Uterus (tissue), 4 donors: ENCODE results near the gene SCP2. TPM values are rescaled to one million over a fixed set of nuclear protein-coding genes. Genes with fewer than 3 reads are reported as not detected.

Experiments used
- DNase-seq, 2 donors: peaks; one replicate each; pipeline ENCODE4 v3.0.0-alpha.2; 2019 to 2020
- H3K27ac ChIP-seq, 2 donors: fragments of 200-600 bp; sonication (generic); 1 replicate in 1 of 2; 2 replicates in 1 of 2; pipeline ENCODE4 v1.5.1; 2016 to 2018
- H3K27me3 ChIP-seq, 2 donors: fragments of 200-600 bp; sonication (generic); one replicate each; pipeline ENCODE4 v1.5.1; 2018 to 2019; ENCODE audit warnings: control low read depth in 1 of 2
- H3K36me3 ChIP-seq, 2 donors: fragments of 200-600 bp; sonication (generic); one replicate each; pipeline ENCODE4 v1.5.1; 2019; ENCODE audit warnings: control low read depth in 1 of 2
- H3K4me1 ChIP-seq, 2 donors: fragments of 200-600 bp; sonication (generic); one replicate each; pipeline ENCODE4 v1.5.1; 2018 to 2019; ENCODE audit warnings: control low read depth in 1 of 2
- H3K4me3 ChIP-seq, 2 donors: fragments of 200-600 bp; sonication (generic); 1 replicate in 1 of 2; 2 replicates in 1 of 2; pipeline ENCODE4 v1.5.1; 2018 to 2019; ENCODE audit warnings: mild to moderate bottlenecking in 1 of 2
- H3K9me3 ChIP-seq, 2 donors: fragments of 200-600 bp; sonication (generic); one replicate each; pipeline ENCODE4 v1.5.1; 2019; ENCODE audit warnings: control low read depth in 1 of 2
- POLR2A ChIP-seq, 2 donors: fragments of 450-650 bp; IDR thresholded peaks; one replicate each; pipeline ENCODE4 v1.6.1; 2016; ENCODE audit warnings: antibody characterized with exemption in 2 of 2, mild to moderate bottlenecking in 1 of 2, moderate library complexity in 1 of 2
- intact Hi-C: fragments of 100-400 bp; cut with DNase I; formaldehyde crosslinking; loops from one replicate; pipeline ENCODE4 v1.15.1; 2023; ENCODE audit warnings: low total_unique reads
- total RNA-seq, 4 donors: library from RNA; depleted of rRNA in 3 of 4; stranded (reverse); fragments of >200 nt in 3 of 4; gene quantifications; one replicate each; pipeline versions ENCODE4 v1.1.0 to v1.2.4, GENCODE V29; 2014 to 2023
- TF ChIP-seq, protein P1 (sequence below), 4 experiments: fragments of 200-600 bp in 2 of 4; fragments of 450-650 bp in 2 of 4; sonication (generic) in 2 of 4; IDR thresholded peaks; one replicate each; pipeline ENCODE4 v1.5.1; 2016 to 2019; ENCODE audit warnings: antibody characterized with exemption in 4 of 4, mild to moderate bottlenecking in 2 of 4, moderate library complexity in 1 of 4
- donor health status: DM: yes; HTN: yes; CAD: no.

The SCP2 gene
- total RNA-seq, 4 donors from 2014 or later: 29.2 to 151 (median 84.6) TPM

GRCh38 chr1:53073287-53073686 lies 146.2 kb downstream of the SCP2 start:
- H3K36me3 ChIP-seq: no peaks in the 10 kb centered on the region
- peak overlapping the region; percentile 53 to 70 for H3K27ac ChIP-seq
- H3K4me1 ChIP-seq: no peaks in the 10 kb centered on the region
- intact Hi-C loops: no loop called here
- H3K27me3 ChIP-seq: no peaks in the 10 kb centered on the region
- DNase-seq: no peak
- no peak for TF ChIP-seq POLR2A (IDR thresholded peaks at IDR 0.05)
- TF ChIP-seq, protein P1, sequence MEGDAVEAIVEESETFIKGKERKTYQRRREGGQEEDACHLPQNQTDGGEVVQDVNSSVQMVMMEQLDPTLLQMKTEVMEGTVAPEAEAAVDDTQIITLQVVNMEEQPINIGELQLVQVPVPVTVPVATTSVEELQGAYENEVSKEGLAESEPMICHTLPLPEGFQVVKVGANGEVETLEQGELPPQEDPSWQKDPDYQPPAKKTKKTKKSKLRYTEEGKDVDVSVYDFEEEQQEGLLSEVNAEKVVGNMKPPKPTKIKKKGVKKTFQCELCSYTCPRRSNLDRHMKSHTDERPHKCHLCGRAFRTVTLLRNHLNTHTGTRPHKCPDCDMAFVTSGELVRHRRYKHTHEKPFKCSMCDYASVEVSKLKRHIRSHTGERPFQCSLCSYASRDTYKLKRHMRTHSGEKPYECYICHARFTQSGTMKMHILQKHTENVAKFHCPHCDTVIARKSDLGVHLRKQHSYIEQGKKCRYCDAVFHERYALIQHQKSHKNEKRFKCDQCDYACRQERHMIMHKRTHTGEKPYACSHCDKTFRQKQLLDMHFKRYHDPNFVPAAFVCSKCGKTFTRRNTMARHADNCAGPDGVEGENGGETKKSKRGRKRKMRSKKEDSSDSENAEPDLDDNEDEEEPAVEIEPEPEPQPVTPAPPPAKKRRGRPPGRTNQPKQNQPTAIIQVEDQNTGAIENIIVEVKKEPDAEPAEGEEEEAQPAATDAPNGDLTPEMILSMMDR (IDR thresholded peaks at IDR 0.05): no peak
- no peak overlapping the region for H3K4me3 ChIP-seq
- no peaks in the 10 kb centered on the region for H3K9me3 ChIP-seq

DNA sequence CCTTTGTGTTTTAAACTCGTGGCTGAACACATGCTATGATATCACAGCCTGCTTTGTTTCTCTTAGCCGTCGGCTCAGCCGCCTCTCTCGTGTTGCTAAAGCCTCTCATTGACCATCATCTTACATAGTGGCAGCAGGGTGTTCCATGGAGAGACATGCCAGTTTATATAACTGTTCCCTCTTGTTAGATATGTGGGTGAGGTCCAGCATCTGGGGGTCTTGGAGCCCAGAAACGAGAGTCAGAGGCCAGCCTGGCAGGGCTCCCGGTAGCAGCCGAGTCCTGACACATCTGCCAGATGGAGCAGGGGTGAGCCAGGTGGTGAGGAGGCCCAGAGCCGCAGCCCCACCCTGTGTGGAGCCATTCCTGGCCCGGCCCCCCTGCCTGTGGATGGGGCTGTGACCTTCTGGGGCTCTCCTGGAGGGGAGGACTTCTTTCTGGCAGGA lies 146.8 kb downstream of the SCP2 start:
- H3K4me1 ChIP-seq: no peaks in the 10 kb centered on the region
- no peak overlapping the region for H3K4me3 ChIP-seq
- peak overlapping the region; percentile 53 to 70 for H3K27ac ChIP-seq
- intact Hi-C loops: no loop called here
- no peak for TF ChIP-seq POLR2A (IDR thresholded peaks at IDR 0.05)
- TF ChIP-seq, protein P1 (IDR thresholded peaks at IDR 0.05): no peak
- no peaks in the 10 kb centered on the region for H3K9me3 ChIP-seq
- no peaks in the 10 kb centered on the region for H3K36me3 ChIP-seq
- no peaks in the 10 kb centered on the region for H3K27me3 ChIP-seq
- DNase-seq: peak; percentile 58 to 81

- H3K27ac ChIP-seq: peak overlapping the region; percentile 53 to 70
- intact Hi-C loops: no loop called here
Measured at GRCh38 chr1:53074313-53075154, 147.5 kb downstream of the SCP2 start.

DNA sequence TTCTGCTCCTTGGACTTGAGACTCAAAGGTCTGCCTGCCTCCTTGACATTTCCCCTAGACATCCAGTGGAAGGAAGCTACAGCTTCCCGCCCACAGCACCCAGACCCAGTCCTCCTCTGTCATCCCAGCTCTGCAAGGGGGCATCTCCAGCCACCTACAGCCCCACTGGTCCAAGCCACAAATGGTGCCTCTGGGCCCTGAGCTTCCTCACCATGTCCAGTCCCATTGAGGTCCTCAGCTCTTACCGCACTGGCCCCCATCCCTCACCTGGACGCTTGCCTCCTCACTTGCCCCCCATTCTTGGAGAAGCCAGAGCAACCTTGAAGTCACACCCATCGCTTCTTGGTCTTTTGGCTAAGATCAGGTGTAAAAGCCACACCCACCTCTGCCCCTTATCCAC lies 148.1 kb downstream of the SCP2 start:
- H3K4me3 ChIP-seq: no peak overlapping the region
- H3K4me1 ChIP-seq: no peaks in the 10 kb centered on the region
- H3K27me3 ChIP-seq: no peaks in the 10 kb centered on the region
- intact Hi-C loops: no loop called here
- no peaks in the 10 kb centered on the region for H3K9me3 ChIP-seq
- H3K27ac ChIP-seq: peak overlapping the region in 1 of 2 donors; percentile 70
- H3K36me3 ChIP-seq: no peaks in the 10 kb centered on the region
- no peak for TF ChIP-seq POLR2A (IDR thresholded peaks at IDR 0.05)
- TF ChIP-seq, protein P1 (IDR thresholded peaks at IDR 0.05): no peak
- DNase-seq: no peak

More at GRCh38 chr1:53074313-53075154, 147.5 kb downstream of the SCP2 start:
- H3K4me3 ChIP-seq: no peak overlapping the region
- no peaks in the 10 kb centered on the region for H3K9me3 ChIP-seq
- no peaks in the 10 kb centered on the region for H3K4me1 ChIP-seq
- H3K36me3 ChIP-seq: no peaks in the 10 kb centered on the region
- no peak for TF ChIP-seq POLR2A (IDR thresholded peaks at IDR 0.05)
- TF ChIP-seq, protein P1 (IDR thresholded peaks at IDR 0.05): no peak
- no peak for DNase-seq
- no peaks in the 10 kb centered on the region for H3K27me3 ChIP-seq

GRCh38 chr1:53075761-53076163 lies 148.7 kb downstream of the SCP2 start:
- TF ChIP-seq POLR2A (IDR thresholded peaks at IDR 0.05): no peak
- TF ChIP-seq, protein P1 (IDR thresholded peaks at IDR 0.05): no peak
- Histone ChIP-seq H3K27me3 (no peaks in the 10 kb centered on the region), H3K27ac (no peak overlapping the region), H3K4me1 (no peaks in the 10 kb centered on the region), H3K4me3 (no peak overlapping the region), H3K36me3 (no peaks in the 10 kb centered on the region), H3K9me3 (no peaks in the 10 kb centered on the region)
- DNase-seq: peak in 1 of 2 donors; percentile 25
- intact Hi-C loops: no loop called here
